ENCODE data around the gene TMEM9.

The TMEM9 gene

DNA sequence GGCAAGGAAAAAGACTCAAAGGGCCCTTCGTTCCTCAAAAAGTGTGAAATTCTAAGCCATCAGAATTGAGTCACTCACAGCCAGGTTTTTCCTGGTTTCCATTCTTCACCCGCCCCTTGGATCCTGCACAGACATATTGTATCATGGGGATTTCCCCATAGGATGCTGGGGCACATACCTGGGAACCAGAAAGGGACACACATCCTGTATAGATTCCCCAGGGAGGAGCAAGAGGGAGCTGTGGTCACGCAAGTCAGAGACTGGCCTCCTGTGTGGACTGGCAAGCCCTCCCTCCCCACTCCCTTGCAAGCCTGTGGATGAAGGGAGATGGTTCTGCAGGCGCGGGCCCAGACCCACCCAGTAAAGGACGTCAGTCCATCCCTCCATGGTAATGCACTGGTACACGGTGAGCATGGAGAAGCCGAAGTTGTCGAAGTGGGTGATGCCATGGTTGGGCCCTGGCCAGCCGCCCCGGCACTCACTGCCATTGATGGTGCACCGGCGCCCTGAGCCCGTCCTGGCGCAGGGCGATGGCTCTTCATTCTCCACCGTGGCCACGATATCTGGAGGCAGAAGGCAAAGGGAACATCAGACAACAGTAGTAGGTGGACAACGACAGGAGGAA, 65.3 kb downstream of the TMEM9 start:
- DNase-seq (ENCODE audit: low read depth): no peak
- TF ChIP-seq CTCF (IDR thresholded peaks at IDR 0.05; ENCODE audit: insufficient read depth, low read depth, low read length, missing control alignments): no peak
- no peak overlapping the region for H3K4me3 ChIP-seq (ENCODE audit: low read depth, low read length)

- TF ChIP-seq CTCF (IDR thresholded peaks at IDR 0.05; ENCODE audit: insufficient read depth, low read depth, low read length, missing control alignments): no peak
These were observed 65.9 kb downstream of the TMEM9 start for GRCh38 chr1:201088395-201088794.

DNA sequence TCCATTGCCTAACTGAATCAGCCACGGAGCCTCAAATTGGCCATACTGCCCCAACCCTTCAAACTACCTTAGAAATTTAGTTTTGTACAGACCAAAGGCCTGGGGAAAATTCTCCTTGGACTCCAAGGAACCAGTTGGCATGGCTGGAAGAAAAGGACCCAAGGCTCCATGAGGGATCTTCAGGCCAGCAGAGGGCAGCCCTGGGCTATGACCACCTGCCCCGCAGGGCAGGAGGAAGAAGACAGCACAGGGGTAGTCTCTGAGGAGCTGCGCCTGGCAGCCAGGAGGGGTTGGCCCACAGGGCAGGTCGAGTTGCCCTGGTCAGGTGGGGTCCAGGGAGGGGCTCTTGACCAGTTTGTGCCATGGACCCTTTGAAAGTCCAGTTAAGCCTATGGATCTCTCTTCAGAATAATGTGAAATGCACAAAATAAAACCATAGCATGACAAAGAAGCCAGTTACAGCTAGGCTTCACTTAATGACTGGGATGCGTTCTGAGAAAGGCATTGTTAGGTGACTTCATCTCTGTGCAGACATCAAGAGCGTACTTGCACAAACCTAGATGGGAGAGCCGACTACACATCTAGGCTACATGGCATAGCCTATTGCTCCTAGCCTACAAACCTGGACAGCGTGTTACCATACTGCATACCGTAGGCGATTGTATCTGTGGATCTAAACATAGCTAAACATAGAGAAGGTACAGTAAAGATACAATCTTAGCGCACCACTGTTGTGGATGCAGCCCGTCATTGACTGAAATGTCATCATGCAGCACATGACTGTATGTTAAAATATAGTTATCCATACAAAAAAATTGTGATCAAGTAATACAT, 68.2 kb downstream of the TMEM9 start:
- no peak overlapping the region for H3K4me3 ChIP-seq (ENCODE audit: low read depth, low read length)
- peak; percentile 61 for TF ChIP-seq CTCF (IDR thresholded peaks at IDR 0.05; ENCODE audit: insufficient read depth, low read depth, low read length, missing control alignments)
- peak; percentile 44 for DNase-seq (ENCODE audit: low read depth)

More at GRCh38 chr1:201088395-201088794, 65.9 kb downstream of the TMEM9 start:
- no peak for DNase-seq (ENCODE audit: low read depth)
- no peak overlapping the region for H3K4me3 ChIP-seq (ENCODE audit: low read depth, low read length)

Data from GM12865 (cell line).